GM12873 (cell line): ENCODE measurements around the gene LTB.

Experiments used
- CTCF ChIP-seq: IDR thresholded peaks from 2 replicates; pipeline ENCODE4 v1.5.1; 2012; ENCODE audit warnings: low read depth, mild to moderate bottlenecking, moderate library complexity, low read length, control low read depth; ENCODE audit not compliant: insufficient read depth; ENCODE audit errors: missing control alignments

Gene LTB

GRCh38 chr6:31533455-31533841 is 48.8 kb downstream of the LTB start:
- TF ChIP-seq CTCF = no peak

GRCh38 chr6:31532644-31533454 is 49.4 kb downstream of the LTB start:
- TF ChIP-seq CTCF = no peak

- TF ChIP-seq CTCF = no peak
Measured at GRCh38 chr6:31531771-31532643, 50.2 kb downstream of the LTB start.

- no peak for TF ChIP-seq CTCF
Measured at GRCh38 chr6:31531162-31531561, 51.1 kb downstream of the LTB start.

GRCh38 chr6:31530659-31531058 is 51.6 kb downstream of the LTB start:
- TF ChIP-seq CTCF = no peak
